Hematopoietic multipotent progenitor cell treated with erythropoietin and hydrocortisone succinate and interleukin-3 and kit ligand, for 6 days (in vitro differentiated cells): Measurements from ENCODE around the gene TUBGCP3.

Experiments used
- DNase-seq: peaks from one replicate; pipeline ENCODE4 v3.0.0-alpha.2; 2015

TUBGCP3 gene

GRCh38 chr13:112473818-112474217 lies 114.1 kb downstream of the TUBGCP3 start:
- DNase-seq: no peak

- DNase-seq: no peak
Observed at GRCh38 chr13:112469071-112469745, 118.7 kb downstream of the TUBGCP3 start.

DNA sequence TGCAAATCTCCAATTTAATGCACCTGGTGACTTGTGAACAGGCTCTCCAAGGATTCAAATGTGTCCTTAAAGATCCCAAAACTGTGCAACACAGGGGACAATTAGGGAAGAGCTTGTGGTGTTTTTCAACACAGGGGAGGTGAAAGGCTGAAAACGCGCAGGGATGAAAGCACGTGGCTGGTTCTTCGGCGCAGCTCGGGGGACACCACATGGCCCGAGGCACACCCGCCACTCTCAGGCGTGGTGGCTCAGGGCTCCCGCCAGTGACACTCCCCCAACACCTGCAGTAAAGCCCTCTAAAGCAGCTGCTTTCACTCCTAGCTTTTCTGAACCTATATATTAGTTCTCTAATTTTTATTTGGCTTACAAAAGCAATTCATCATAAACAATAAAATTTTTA lies 119.9 kb downstream of the TUBGCP3 start:
- DNase-seq: no peak

- no peak for DNase-seq
Observed at GRCh38 chr13:112467236-112467635, 120.7 kb downstream of the TUBGCP3 start.

- no peak for DNase-seq
Observed at GRCh38 chr13:112466132-112467058, 121.6 kb downstream of the TUBGCP3 start.

DNA sequence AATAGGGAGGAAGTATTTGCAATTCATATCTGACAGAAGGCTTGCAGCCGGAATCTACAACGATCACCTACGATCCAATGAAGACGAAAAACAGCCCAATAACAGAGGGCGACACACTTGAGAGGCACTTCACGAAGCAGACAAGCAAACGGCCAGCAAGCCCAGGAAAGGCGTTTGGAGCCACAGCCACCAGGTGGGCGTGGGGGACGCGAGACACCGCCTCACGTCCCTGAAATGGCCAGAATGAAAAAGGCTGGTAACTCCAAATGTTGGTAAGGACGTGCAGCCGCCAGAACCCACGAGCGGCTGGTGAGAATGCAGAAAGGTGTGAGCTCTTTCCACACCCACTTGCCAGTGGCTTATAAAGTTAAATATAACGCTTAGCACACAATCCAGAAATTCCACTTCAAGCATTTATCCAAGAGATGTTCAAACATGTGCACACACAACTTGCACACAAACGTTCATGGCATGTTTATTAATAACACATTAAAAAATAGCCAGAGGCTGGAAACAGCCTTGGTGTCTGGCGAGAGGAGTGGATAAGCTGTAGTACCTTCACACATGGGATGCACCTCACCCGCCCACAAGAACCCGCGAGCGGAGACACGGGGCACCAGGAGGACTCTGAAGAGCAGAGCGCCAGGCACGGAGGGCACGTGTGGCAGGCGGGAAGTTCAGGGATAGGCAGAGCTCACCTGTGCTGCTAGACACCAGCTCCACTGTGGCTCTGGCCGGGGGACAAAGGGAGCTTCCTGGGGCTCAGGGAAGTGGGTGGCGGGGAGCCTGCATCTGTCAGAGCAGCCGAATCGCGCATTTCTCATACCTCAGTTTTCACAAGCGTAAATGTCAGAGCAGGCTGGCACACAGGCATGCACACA lies 122.5 kb downstream of the TUBGCP3 start:
- no peak for DNase-seq

DNA sequence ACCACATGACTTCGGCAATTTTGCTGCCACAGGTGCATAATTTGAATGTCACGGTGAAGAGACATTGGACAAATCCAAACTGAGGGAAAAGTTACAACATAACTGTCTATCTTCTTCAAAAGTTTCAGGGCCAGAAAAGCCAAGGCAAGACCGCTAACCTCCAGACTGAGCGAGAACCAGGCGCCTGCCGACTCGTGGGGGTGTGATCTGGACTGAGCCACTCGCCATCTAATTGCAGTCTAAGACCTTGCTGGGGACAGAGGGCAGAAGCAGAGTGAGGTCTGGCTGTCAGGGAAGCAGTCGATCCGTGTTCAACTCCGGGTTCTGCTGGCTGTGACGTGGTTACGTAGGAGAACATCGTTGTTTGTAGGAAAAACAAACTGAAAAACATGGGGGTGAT lies 123.2 kb downstream of the TUBGCP3 start:
- DNase-seq: no peak

GRCh38 chr13:112462408-112462807 lies 125.5 kb downstream of the TUBGCP3 start:
- no peak for DNase-seq

GRCh38 chr13:112457485-112457884 lies 130.5 kb downstream of the TUBGCP3 start:
- no peak for DNase-seq

DNA sequence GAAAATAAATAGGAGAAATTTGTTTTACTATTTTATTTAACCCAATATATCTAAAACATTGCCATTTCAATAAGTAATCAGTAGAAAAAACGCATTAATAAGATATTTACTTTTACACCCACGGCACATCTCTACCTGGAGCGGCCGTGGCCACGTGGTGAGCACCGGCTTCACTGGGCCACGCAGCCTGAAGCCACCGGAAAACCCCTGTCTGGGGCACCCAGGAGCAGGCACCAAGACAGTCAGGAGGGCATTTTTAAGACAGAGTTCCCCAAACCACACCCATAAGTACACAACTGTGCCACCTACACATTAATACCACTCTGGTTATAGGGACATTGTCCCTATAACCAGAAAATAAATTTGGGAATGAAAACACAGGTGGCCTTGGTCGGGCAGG lies 130.9 kb downstream of the TUBGCP3 start:
- DNase-seq: no peak

GRCh38 chr13:112456138-112457056 lies 131.6 kb downstream of the TUBGCP3 start:
- DNase-seq: no peak

DNA sequence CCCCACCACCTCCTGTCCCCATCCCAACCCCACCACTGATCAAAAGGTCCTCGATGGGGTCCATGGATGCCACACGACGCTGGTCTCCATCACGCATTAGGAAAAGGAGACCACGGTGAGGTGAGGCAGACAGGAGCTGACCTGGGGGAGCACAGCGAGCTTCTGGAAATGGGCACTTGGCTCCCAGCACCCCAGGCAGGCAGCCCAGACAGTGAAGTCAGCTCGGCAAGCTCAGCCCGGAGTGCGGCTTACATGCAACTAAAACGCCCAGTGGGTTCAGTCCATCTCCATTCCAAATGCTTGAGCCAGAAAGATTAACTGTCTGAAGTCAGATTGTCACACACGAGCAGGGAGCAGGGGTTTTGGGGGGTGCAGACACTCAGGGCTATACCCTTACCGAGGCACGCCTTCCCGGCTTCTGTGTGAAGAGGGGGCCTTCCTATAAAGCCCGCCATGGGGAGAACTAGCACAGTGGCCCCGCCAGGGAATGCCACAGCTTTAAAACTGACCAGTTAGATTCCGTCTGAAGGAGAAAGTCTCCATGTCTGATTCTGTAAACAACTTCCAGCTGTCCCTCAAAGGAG lies 132.4 kb downstream of the TUBGCP3 start:
- no peak for DNase-seq

GRCh38 chr13:112454648-112455334 lies 133.2 kb downstream of the TUBGCP3 start:
- no peak for DNase-seq

GRCh38 chr13:112453874-112454647 lies 133.9 kb downstream of the TUBGCP3 start:
- no peak for DNase-seq

GRCh38 chr13:112453207-112453829 lies 134.6 kb downstream of the TUBGCP3 start:
- DNase-seq: no peak

DNA sequence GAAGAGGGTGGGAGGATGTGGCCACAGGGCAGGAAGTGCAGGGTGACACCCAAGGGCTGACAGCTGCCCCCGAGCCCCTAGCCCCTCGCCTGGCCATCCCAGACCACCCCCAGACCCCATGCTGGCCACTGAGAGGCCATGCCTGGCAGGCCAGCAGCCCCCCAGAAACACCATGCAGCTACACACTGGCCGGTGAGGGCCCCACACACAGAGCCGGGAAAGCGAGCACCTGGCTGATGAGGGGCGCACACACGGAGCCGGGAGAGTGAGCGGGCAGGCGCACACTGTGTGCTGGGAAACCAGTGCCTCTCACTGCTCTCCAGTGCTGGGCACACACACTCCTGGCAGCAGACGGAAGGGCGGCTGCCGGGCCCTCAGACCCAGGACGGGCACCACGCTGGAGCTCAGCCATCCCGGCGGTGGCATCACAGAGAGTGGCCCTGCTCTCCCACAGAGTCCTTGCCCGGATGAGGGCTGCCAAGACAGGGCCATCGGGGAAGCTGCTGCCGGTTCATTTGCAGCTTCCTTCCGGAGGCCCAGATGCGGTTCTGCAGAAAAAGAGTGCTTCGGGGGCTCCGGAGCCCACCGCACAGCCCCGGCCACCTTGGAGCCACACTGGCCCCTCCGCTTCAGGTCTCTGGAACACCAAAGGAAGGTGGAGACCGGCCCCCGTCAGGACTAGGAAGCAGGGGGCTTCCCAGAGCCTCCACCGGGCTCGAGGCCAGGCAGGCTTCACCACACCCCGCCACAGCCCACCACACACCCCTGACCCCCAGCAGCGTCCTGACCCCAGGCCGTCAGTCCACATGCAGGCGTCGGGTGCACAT lies 135.4 kb downstream of the TUBGCP3 start:
- no peak for DNase-seq

- DNase-seq: no peak
Observed at GRCh38 chr13:112451512-112452379, 136.2 kb downstream of the TUBGCP3 start.

GRCh38 chr13:112450904-112451240 lies 137.1 kb downstream of the TUBGCP3 start:
- DNase-seq: no peak
